ENCODE data around the gene CD28.

- TF ChIP-seq CTCF (IDR thresholded peaks at IDR 0.05 in 8 of 11, conservative IDR thresholded peaks at IDR 0.05 in 3 of 11) (no peak), POLR2A (IDR thresholded peaks at IDR 0.05) (no peak)
Measured at GRCh38 chr2:203732953-203733510, 26.6 kb downstream of the CD28 start.

Measured in spleen (tissue), 7 donors.